Nucleus accumbens (tissue), 56 donors: ENCODE data around the gene SLC44A2.
"Not testable (repeated sequence)": the region's sequence is repeated elsewhere in the genome, so short reads cannot be mapped to it uniquely, and the experiment has no call there.

ENCODE experiments used
- DNase-seq, 56 donors: peaks; one replicate each; lab custom pipeline; 2025; lab: John Stamatoyannopoulos, UW

SLC44A2 gene

GRCh38 chr19:10675214-10675613 lies 49.9 kb downstream of the SLC44A2 start:
- DNase-seq: not testable (repeated sequence)

- DNase-seq: no peak
These were observed 52.4 kb downstream of the SLC44A2 start for GRCh38 chr19:10677751-10678150.

- DNase-seq: no peak
These were observed 53.5 kb downstream of the SLC44A2 start for GRCh38 chr19:10678813-10679212.

- no peak for DNase-seq
These were observed 54.4 kb downstream of the SLC44A2 start for GRCh38 chr19:10679743-10680142.

DNA sequence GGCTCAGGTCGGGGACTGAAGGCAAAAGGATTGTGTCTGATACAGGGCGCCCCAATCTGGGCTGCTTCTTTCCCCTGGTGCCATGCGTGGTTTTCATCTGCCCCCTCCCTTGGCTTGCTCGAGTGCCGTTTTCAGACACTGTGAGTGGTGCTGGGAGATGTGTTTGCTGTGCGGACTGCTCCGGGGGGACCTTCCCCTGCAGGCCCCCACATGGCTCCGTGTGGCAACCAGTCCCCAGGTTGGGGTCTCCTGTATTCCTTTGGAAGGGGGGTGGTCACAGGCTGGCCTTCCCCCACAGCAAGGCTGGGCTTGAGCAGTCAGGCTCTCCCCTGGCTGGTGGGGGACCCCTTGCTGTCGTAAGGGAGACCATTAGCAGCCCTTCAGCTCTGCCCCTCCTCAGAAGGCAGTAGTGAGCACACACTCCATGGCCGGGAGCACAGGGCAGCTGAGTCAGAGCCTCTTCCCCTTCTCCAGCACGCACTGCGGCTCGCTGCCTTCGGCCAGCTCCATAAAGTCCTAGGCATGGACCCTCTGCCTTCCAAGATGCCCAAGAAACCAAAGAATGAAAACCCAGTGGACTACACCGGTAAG lies 55.3 kb downstream of the SLC44A2 start:
- no peak for DNase-seq

- DNase-seq: no peak
These were observed 56.3 kb downstream of the SLC44A2 start for GRCh38 chr19:10681658-10682057.

GRCh38 chr19:10682397-10683063 lies 57.2 kb downstream of the SLC44A2 start:
- no peak for DNase-seq

- no peak for DNase-seq
These were observed 57.7 kb downstream of the SLC44A2 start for GRCh38 chr19:10683064-10683426.

DNA sequence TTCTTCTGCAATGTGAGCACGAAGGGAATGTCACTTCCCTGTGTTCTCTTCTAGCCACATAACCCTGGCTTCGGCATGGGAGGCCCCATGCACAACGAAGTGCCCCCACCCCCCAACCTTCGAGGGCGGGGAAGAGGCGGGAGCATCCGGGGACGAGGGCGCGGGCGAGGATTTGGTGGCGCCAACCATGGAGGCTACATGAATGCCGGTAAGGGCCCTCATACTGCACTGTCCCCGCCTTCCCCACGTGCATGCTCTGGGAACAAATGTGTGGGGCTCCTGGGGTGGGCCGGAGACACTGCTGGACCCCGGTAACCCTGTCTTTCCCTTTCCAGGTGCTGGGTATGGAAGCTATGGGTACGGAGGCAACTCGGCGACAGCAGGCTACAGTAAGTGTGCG lies 58.2 kb downstream of the SLC44A2 start:
- no peak for DNase-seq

- DNase-seq: peak in 33 of 56 donors; percentile 1 to 66 (median 17)
These were observed 59.9 kb downstream of the SLC44A2 start for GRCh38 chr19:10685210-10685609.

DNA sequence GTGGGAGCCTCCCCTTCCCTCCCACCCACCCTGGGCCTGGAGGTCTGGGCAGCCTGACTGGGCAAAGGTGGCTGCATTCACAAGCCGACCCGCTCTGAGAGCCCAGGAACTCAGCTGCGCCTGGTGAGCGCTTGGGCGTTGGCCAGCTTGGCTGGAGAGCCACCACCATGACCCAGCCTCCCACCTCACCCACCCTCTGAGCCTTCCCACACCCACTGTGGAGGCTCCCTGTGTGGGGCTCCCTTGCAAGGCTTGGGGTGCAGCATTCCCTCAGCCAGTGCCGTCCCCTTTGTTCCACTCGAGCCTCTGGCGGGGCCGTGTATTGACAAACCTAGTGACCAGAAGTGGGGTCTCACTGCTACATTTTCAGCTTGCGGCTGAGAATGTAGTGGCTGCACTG lies 60.8 kb downstream of the SLC44A2 start:
- DNase-seq: peak in 5 of 56 donors; percentile 14 to 31 (median 16)

DNA sequence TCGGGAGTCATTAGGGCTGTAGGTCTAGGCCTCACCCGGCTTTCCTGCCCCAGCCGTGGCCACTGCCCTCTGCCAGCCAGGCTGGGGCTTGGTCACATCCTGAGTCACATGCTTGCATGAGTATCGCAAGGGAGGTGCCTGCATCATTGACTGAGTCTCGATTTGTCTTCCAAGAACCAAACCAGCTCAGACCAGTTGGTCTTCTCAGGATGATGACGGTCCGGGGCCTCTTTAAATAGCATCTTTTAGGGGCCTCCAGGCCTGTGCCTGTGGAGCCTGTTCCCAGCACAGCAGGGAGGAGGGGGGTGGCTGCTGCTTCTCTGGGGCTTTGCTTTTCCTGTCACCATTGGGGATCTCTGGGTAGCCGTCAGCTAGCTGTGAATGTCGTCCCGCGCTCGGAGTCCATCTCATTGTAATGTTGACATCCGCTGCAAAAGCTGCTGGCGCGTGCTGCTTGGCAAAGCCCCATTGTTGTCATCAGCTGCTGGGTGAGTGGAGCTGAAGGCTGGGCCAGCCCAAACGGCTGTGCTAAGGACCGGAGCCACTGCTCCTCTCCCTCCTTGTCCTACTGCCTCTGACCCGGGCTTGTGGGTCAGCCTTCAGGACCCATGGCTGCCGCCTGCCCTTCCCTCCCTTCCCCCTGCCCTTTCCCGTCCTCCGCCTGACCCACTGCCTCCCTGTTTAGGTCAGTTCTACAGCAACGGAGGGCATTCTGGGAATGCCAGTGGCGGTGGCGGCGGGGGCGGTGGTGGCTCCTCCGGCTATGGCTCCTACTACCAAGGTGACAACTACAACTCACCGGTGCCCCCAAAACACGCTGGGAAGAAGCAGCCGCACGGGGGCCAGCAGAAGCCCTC lies 61.5 kb downstream of the SLC44A2 start:
- peak in 50 of 56 donors; percentile 9 to 88 (median 58) for DNase-seq

- DNase-seq: no peak
These were observed 62.4 kb downstream of the SLC44A2 start for GRCh38 chr19:10687518-10688288.

GRCh38 chr19:10688545-10689280 lies 63.4 kb downstream of the SLC44A2 start:
- no peak for DNase-seq

DNA sequence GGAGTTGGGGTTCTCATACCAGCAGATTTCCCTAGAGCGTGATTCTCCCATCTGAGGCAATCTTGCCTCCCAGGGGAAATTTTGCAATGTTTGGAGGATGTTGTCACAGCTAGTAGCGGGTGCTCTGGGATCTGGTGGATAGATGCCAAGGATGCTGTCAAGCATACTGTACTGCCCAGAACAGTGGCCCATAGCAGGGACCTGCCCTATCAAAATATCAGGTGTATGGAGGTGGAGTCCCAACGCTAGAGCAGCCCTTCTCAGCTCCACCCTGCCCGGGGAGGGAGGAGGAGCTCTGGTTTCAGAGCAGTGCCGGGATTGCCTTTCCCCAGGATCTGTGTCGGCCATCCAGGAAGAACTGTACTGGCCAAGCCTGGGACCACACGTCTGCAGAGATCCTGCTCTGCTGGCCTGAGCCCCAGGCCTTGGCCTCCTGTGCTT lies 65.0 kb downstream of the SLC44A2 start:
- DNase-seq: no peak

GRCh38 chr19:10691178-10691881 lies 66.0 kb downstream of the SLC44A2 start:
- no peak for DNase-seq

- no peak for DNase-seq
These were observed 66.5 kb downstream of the SLC44A2 start for GRCh38 chr19:10691883-10692282.

DNA sequence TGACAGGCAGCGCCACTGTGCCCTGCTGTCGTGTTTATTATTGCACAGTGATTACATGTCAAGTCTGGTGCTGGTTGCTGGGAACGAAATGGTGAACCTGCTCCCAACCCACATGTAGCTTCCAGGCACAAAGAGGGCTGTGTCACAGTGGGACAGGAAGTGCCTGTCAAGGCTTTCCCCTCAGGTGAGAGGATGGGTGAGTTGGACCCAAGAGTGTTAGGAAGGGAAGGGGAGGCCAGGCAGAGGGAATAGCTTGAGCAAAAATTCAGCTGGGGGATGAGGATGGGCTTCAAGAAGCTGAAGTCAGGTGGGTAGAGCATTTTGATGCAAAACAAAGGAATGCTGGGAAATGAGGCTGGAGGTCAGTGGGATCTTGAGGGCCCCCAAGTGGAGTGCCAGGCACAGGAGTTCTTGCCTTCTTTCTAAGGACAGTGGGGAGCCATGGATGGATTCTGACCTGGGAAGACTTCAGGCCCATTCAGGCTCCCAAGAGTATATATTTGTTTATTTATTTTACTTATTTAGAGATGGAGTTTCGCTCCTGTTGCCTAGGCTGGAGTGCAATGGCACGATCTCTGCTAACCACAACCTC lies 67.4 kb downstream of the SLC44A2 start:
- no peak for DNase-seq
